Mesothelial cell of epicardium (in vitro differentiated cells): ENCODE results near the gene ADAMTS16. TPM values are rescaled to one million over a fixed set of nuclear protein-coding genes. Genes with fewer than 3 reads are reported as not detected.

Source experiments
- DNase-seq, 2 experiments: peaks; one replicate each; pipeline ENCODE4 v3.0.0; 2021; ENCODE audit warnings: low spot score in 2 of 2; ENCODE audit not compliant: unreplicated experiment in 2 of 2
- H3K27ac Mint-ChIP-seq: 2 replicates; pipeline ENCODE4 v1.8.0; 2021; ENCODE audit warnings: mixed read lengths
- H3K27me3 Mint-ChIP-seq: 2 replicates; pipeline ENCODE4 v1.8.0; 2021; ENCODE audit warnings: low read depth, mixed read lengths
- H3K36me3 Mint-ChIP-seq: 2 replicates; pipeline ENCODE4 v1.8.0; 2021; ENCODE audit warnings: mixed read lengths
- H3K4me1 Mint-ChIP-seq: 2 replicates; pipeline ENCODE4 v1.8.0; 2021; ENCODE audit warnings: mixed read lengths
- H3K4me3 Mint-ChIP-seq: 2 replicates; pipeline ENCODE4 v1.8.0; 2021; ENCODE audit warnings: mild to moderate bottlenecking, moderate library complexity, mixed read lengths
- H3K9me3 Mint-ChIP-seq: 2 replicates; pipeline ENCODE4 v1.8.0; 2021; ENCODE audit warnings: mixed read lengths
- CTCF ChIP-seq: fragments of 200-600 bp; sonication (generic); IDR thresholded peaks from one replicate; pipeline ENCODE4 v1.5.0; 2021; ENCODE audit warnings: antibody characterized with exemption; ENCODE audit not compliant: unreplicated experiment
- total RNA-seq: library from RNA; stranded (reverse); gene quantifications from 3 replicates; pipeline ENCODE4 v1.2.1, GENCODE V29; 2021

ADAMTS16 gene
- total RNA-seq, 1 donor from 2014 or later, result 24.3 TPM

GRCh38 chr5:5270958-5271785 lies 131.0 kb downstream of the ADAMTS16 start:
- Mint-ChIP-seq H3K4me3 (peak overlapping the region; percentile 41), H3K27ac (peak overlapping the region; percentile 85), H3K4me1 (peaks cover 37% of the 10 kb centered on the region), H3K9me3 (no peaks in the 10 kb centered on the region), H3K36me3 (peaks cover 31% of the 10 kb centered on the region), H3K27me3 (no peaks in the 10 kb centered on the region)
- peak; percentile 67 to 79 for DNase-seq
- no peak for TF ChIP-seq CTCF

GRCh38 chr5:5271786-5272321 lies 131.7 kb downstream of the ADAMTS16 start:
- H3K4me3 Mint-ChIP-seq, result peak overlapping the region; percentile 41
- no peak for DNase-seq
- H3K36me3 Mint-ChIP-seq, result peaks cover 26% of the 10 kb centered on the region
- H3K27ac Mint-ChIP-seq, result peak overlapping the region; percentile 85
- H3K9me3 Mint-ChIP-seq, result no peaks in the 10 kb centered on the region
- TF ChIP-seq CTCF, result no peak
- no peaks in the 10 kb centered on the region for H3K27me3 Mint-ChIP-seq
- H3K4me1 Mint-ChIP-seq, result peaks cover 40% of the 10 kb centered on the region

GRCh38 chr5:5273398-5273797 lies 133.3 kb downstream of the ADAMTS16 start:
- no peak for DNase-seq
- H3K9me3 Mint-ChIP-seq, result no peaks in the 10 kb centered on the region
- H3K27ac Mint-ChIP-seq, result peak overlapping the region; percentile 56
- H3K4me1 Mint-ChIP-seq, result peaks cover 40% of the 10 kb centered on the region
- TF ChIP-seq CTCF, result no peak
- no peaks in the 10 kb centered on the region for H3K27me3 Mint-ChIP-seq
- H3K36me3 Mint-ChIP-seq, result peaks cover 12% of the 10 kb centered on the region
- no peak overlapping the region for H3K4me3 Mint-ChIP-seq

- Mint-ChIP-seq H3K4me3 (no peak overlapping the region), H3K4me1 (peaks cover 40% of the 10 kb centered on the region), H3K27me3 (no peaks in the 10 kb centered on the region), H3K36me3 (peaks cover 6% of the 10 kb centered on the region), H3K27ac (no peak overlapping the region), H3K9me3 (no peaks in the 10 kb centered on the region)
- TF ChIP-seq CTCF, result no peak
- DNase-seq, result no peak
Measured at GRCh38 chr5:5273976-5274375, 133.8 kb downstream of the ADAMTS16 start.

GRCh38 chr5:5275211-5275610 lies 135.1 kb downstream of the ADAMTS16 start:
- no peaks in the 10 kb centered on the region for H3K27me3 Mint-ChIP-seq
- DNase-seq, result no peak
- no peak overlapping the region for H3K4me3 Mint-ChIP-seq
- no peak overlapping the region for H3K27ac Mint-ChIP-seq
- no peaks in the 10 kb centered on the region for H3K36me3 Mint-ChIP-seq
- H3K9me3 Mint-ChIP-seq, result no peaks in the 10 kb centered on the region
- peaks cover 38% of the 10 kb centered on the region for H3K4me1 Mint-ChIP-seq
- TF ChIP-seq CTCF, result no peak
